Activated CD4-positive, alpha-beta T cell treated with anti-CD3 and anti-CD28 coated beads, Interleukin-2, amount 10 ng/mL, durations not matched to agents 7 days and 5 days (primary cell): ENCODE data around the gene CELSR3. TPM values are rescaled to one million over a fixed set of nuclear protein-coding genes. Genes with fewer than 3 reads are reported as not detected.

ENCODE experiments used
- CTCF ChIA-PET: fragments of 350-600 bp; sonication (Branson Sonifier 250); formaldehyde crosslinking; loops from one replicate; lab custom pipeline; 2021; ENCODE audit warnings: antibody characterized with exemption; lab: Charles Lee
- POLR2A ChIA-PET: fragments of 350-600 bp; sonication (Branson Sonifier 250); formaldehyde crosslinking; loops from one replicate; lab custom pipeline; 2021; ENCODE audit warnings: antibody characterized with exemption; lab: Charles Lee
- DNase-seq: peaks from one replicate; pipeline ENCODE4 v3.0.0-alpha.2; 2020
- H3K27ac Mint-ChIP-seq: one replicate; pipeline ENCODE4 v1.8.0; 2021; ENCODE audit warnings: mild to moderate bottlenecking, moderate library complexity, mixed read lengths
- H3K27me3 Mint-ChIP-seq: one replicate; pipeline ENCODE4 v1.8.0; 2021; ENCODE audit warnings: mixed read lengths
- H3K36me3 Mint-ChIP-seq: one replicate; pipeline ENCODE4 v1.8.0; 2021; ENCODE audit warnings: low read depth, mixed read lengths
- H3K4me1 Mint-ChIP-seq: one replicate; pipeline ENCODE4 v1.8.0; 2021; ENCODE audit warnings: mixed read lengths
- H3K4me3 Mint-ChIP-seq: one replicate; pipeline ENCODE4 v1.8.0; 2021; ENCODE audit warnings: mild to moderate bottlenecking, moderate library complexity, mixed read lengths
- H3K9me3 Mint-ChIP-seq: one replicate; pipeline ENCODE4 v1.8.0; 2021; ENCODE audit warnings: mixed read lengths
- total RNA-seq, 2 experiments: library from RNA; stranded (reverse); gene quantifications; one replicate each; pipeline ENCODE4 v1.2.3, GENCODE V29; 2021

Gene CELSR3
- total RNA-seq, 2 experiments from 2014 or later = 7.9 to 8.6 TPM

- Mint-ChIP-seq H3K4me3 (no peak overlapping the region), H3K36me3 (no peaks in the 10 kb centered on the region), H3K27me3 (no peaks in the 10 kb centered on the region), H3K27ac (no peak overlapping the region), H3K9me3 (no peaks in the 10 kb centered on the region), H3K4me1 (peaks cover 25% of the 10 kb centered on the region)
- DNase-seq = no peak
- ChIA-PET CTCF (interaction anchor here (0.6 to 4.9 kb wide), 3 partner anchors 10 to 41 kb away, joined by 4 to 26 read pairs (median 17); partner anchors contain the start of genes CELSR3 and SLC26A6), POLR2A (no interaction called here)
Observed at GRCh38 chr3:48652923-48653715, 9.6 kb downstream of the CELSR3 start.

DNA sequence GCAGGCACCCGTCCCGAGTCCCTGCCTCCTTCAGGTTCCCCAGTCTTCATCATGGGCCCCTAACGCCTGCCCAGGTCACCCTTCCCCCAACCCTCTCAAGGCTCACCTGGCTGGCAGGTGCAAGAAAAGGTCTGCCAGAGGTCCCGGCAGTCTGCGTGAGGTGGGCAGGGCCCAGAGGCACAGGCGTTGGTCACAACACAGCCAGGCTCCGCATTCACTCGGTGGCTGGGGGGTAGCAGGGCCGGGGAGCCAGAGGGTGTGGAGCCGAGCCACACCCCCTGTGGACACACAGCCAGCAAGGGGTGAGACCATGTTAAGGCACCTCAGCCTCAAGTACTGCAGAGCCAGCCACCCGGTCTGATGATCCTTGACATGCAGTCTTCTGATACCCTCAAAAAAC lies 10.9 kb downstream of the CELSR3 start:
- no peaks in the 10 kb centered on the region for H3K27me3 Mint-ChIP-seq
- no peaks in the 10 kb centered on the region for H3K9me3 Mint-ChIP-seq
- H3K27ac Mint-ChIP-seq = no peak overlapping the region
- no peaks in the 10 kb centered on the region for H3K36me3 Mint-ChIP-seq
- H3K4me3 Mint-ChIP-seq = no peak overlapping the region
- no peak for DNase-seq
- POLR2A ChIA-PET = no interaction called here
- CTCF ChIA-PET = interaction anchor here (3.7 to 4.9 kb wide), 2 partner anchors 11 to 17 kb away, joined by 17 to 26 read pairs; partner anchors contain the start of genes CELSR3 and SLC26A6
- peaks cover 16% of the 10 kb centered on the region for H3K4me1 Mint-ChIP-seq

DNA sequence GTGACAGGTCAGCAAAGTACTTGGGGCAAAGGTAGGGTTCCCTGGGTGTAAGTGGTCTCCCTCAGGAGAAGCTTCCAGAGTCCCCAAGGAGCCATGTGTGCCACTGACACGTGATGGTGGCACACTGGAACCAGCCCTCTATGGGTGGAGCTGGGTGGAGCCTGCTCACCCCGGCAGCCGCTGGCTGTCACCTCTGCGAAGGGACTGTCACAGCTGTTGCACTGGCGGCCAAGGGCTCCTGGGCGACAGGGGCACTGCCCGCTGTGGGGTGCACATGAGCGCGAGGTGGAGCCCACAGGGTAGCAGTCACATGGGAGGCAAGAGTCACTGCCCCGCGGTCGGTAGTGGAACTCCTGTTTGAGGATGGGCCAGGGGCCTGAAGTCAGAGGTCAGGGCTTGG lies 12.0 kb downstream of the CELSR3 start:
- ChIA-PET POLR2A (no interaction called here), CTCF (interaction anchor here (4.9 kb wide), 1 partner anchor 16 kb away, joined by 26 read pairs; the partner anchor contains the start of gene SLC26A6)
- H3K27me3 Mint-ChIP-seq = no peaks in the 10 kb centered on the region
- no peaks in the 10 kb centered on the region for H3K36me3 Mint-ChIP-seq
- H3K27ac Mint-ChIP-seq = no peak overlapping the region
- no peaks in the 10 kb centered on the region for H3K9me3 Mint-ChIP-seq
- peaks cover 10% of the 10 kb centered on the region for H3K4me1 Mint-ChIP-seq
- DNase-seq = no peak
- H3K4me3 Mint-ChIP-seq = no peak overlapping the region

DNA sequence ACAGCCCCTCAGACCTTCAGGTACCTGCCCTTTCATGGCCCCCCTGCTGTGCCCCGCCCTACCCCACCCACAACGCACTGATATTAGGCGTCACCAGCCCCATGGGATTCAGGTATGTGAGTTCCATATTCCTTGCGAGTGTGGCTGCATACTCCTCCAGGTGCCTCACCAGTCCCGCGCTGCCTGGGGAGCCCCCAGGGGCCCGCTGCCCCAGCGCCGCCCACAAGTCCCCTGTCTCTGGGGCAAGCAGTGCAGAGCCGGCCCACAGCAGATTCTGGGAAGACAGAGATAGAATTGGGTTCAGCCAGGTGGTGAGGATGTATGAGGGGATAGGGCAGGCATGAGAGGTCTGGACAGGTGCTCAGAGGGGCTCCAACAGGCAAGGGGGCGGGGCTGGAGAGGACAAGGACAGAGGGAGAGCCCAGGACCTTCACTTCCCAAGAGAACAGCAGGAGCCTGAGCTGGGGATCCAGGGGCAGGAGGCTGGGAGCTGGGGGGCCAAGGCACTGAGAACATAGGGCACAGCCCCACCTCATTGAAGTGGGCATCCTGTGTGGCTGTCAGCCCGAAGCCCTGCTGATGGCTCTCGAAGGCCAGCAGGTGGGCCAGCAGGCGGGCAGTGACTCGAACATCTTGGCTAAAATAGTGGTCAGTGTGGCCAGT lies 14.4 kb downstream of the CELSR3 start:
- POLR2A ChIA-PET = interaction anchor here (0.6 kb wide), 1 partner anchor 46 kb away, joined by 6 read pairs; no protein-coding TSS in a partner anchor
- CTCF ChIA-PET = interaction anchor here (0.6 to 2.0 kb wide), 4 partner anchors 10 to 88 kb away, joined by 3 to 8 read pairs (median 4); partner anchors contain the start of gene SLC26A6

DNA sequence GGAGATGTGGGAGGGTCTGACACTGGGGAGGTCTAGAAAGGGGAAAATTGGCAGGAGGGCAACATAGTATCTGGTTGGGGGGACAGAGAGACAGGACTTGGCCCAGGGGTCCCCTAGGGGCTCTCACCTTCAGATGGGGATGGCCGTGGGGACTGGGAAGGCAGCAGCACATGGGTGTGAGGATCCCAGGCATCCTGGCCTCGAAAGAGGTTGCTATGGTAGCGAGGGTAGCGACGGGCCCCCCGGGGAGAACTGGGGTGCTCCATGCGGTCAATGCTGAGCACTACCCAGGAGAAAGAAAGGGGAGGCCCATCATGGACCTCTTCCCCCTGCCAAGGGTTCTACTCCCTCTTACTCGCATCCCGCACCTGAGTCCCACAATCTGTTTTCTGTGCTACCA lies 15.0 kb downstream of the CELSR3 start:
- H3K4me3 Mint-ChIP-seq = no peak overlapping the region
- ChIA-PET POLR2A (interaction anchor here (0.6 kb wide), 1 partner anchor 46 kb away, joined by 6 read pairs; no protein-coding TSS in a partner anchor), CTCF (interaction anchor here (0.7 kb wide), 1 partner anchor 12 kb away, joined by 3 read pairs; the partner anchor contains the start of gene SLC26A6)
- H3K4me1 Mint-ChIP-seq = peaks cover 2% of the 10 kb centered on the region
- DNase-seq = no peak
- no peaks in the 10 kb centered on the region for H3K9me3 Mint-ChIP-seq
- no peak overlapping the region for H3K27ac Mint-ChIP-seq
- no peaks in the 10 kb centered on the region for H3K36me3 Mint-ChIP-seq
- H3K27me3 Mint-ChIP-seq = no peaks in the 10 kb centered on the region

More for the DNA sequence above, 14.4 kb downstream of the CELSR3 start:
- H3K27me3 Mint-ChIP-seq = no peaks in the 10 kb centered on the region
- DNase-seq = no peak
- no peak overlapping the region for H3K27ac Mint-ChIP-seq
- H3K9me3 Mint-ChIP-seq = no peaks in the 10 kb centered on the region
- no peak overlapping the region for H3K4me3 Mint-ChIP-seq
- peaks cover 2% of the 10 kb centered on the region for H3K4me1 Mint-ChIP-seq
- H3K36me3 Mint-ChIP-seq = no peaks in the 10 kb centered on the region

DNA sequence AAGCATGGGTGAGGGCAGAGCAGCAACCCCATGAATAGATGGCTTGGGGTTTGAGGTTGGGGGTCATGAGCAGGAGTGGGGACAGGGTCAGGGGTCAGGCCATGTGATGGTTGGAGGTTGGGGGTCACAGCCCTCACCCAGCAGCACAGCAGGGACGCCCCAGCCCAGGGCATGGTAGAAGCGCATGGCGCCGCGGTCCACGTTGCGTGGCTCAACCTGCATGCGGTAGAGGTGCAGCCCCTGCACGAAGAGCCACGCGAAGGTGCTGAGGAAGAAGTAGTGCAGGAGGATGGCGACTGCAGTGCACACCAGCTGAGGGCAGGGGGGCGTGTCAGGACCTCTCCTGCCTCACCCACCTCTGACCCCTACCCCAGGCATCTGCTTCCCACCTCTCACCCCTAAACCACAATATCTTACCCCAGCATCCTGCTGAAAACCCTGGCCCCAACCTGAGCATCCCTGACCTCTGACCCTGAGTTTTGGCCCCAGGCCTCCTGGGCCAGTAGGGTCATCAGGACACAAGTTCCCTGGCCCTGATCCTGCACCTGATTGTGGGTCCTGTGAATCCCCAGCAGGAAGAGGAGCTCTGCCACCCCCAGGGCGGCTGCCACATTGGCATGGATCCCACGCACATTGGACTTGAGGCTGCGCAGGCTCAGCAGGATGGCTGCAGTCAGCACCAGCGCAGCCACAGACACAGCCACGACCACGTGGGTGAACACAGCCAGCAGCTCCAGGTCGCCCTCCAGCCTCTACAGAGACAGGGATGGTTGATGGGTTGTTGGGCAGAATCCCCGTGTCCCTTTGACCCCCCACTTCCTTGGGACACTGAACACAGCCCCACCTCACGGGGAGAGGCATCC lies 17.6 kb downstream of the CELSR3 start:
- no peak for DNase-seq
- no peaks in the 10 kb centered on the region for H3K27me3 Mint-ChIP-seq
- CTCF ChIA-PET = interaction anchor here (2.0 kb wide), 1 partner anchor 11 kb away, joined by 5 read pairs; no protein-coding TSS in a partner anchor
- no peaks in the 10 kb centered on the region for H3K9me3 Mint-ChIP-seq
- H3K4me1 Mint-ChIP-seq = peaks cover 2% of the 10 kb centered on the region
- POLR2A ChIA-PET = no interaction called here
- no peaks in the 10 kb centered on the region for H3K36me3 Mint-ChIP-seq
- no peak overlapping the region for H3K27ac Mint-ChIP-seq
- no peak overlapping the region for H3K4me3 Mint-ChIP-seq

DNA sequence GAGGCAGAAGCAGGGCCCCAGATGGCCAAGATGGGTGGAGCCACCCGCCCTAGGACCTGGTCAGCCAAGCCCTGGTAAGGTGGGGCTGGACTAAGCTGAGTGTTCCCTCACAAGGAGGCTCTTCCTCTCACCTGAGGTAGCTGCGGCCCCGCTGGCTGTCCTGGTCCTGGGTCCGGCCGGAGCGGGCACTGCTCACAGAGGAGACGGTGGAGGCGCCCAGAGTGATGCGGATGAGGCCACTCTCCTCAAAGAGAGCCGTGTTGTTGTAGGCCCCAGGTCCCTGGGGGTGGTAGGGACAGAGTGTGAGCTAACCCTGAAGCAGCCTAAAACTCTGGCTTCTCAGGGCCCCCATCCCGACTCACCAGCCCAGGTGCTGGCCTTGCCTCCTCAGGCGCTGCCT lies 20.1 kb downstream of the CELSR3 start:
- Mint-ChIP-seq H3K27ac (no peak overlapping the region), H3K9me3 (no peaks in the 10 kb centered on the region), H3K27me3 (no peaks in the 10 kb centered on the region), H3K4me3 (no peak overlapping the region), H3K36me3 (no peaks in the 10 kb centered on the region), H3K4me1 (no peaks in the 10 kb centered on the region)
- ChIA-PET CTCF (interaction anchor here (0.5 kb wide), 1 partner anchor 196 kb away, joined by 3 read pairs; no protein-coding TSS in a partner anchor), POLR2A (no interaction called here)
- DNase-seq = no peak

- Mint-ChIP-seq H3K36me3 (no peaks in the 10 kb centered on the region), H3K4me1 (peaks cover 3% of the 10 kb centered on the region), H3K9me3 (no peaks in the 10 kb centered on the region), H3K27ac (no peak overlapping the region), H3K4me3 (no peak overlapping the region), H3K27me3 (no peaks in the 10 kb centered on the region)
- CTCF ChIA-PET = interaction anchor here (0.5 to 1.1 kb wide), 3 partner anchors 84 to 923 kb away, joined by 3 read pairs; no protein-coding TSS in a partner anchor
- no peak for DNase-seq
- POLR2A ChIA-PET = no interaction called here
Observed at GRCh38 chr3:48641396-48641795, 21.3 kb downstream of the CELSR3 start.

DNA sequence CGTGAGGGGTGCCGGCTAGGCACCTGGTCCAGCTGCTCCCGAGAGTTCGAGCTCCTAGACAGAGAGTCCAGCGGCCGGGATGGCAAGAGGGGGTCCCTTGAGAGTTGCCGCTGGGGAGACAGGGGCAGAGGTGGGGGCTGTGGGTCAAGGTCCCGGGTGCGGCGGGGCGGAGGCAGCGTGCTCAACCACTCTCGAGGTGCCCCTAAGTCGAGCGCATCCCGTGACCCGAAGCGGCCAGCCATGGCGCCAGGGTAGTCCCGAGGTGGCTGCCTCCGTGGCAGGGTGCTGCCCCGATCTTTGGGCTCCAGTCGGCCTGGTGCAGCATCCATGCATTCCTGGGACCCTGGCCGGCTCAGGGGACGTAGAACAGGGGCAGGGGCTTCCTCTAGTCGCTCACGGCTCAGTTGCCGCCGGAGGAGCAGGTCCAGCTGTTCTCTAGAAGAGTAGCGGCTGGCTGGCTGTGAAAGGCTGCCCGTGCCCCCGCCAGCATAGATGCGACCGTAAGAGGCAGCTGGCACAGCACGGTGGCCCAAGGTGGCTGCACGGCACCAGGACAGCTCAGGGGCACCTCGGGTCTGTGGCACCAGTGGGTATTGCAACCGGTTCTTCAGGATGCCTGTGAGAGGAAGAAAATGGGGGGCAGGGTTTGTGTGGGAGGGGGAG lies 22.6 kb downstream of the CELSR3 start:
- Mint-ChIP-seq H3K27me3 (no peaks in the 10 kb centered on the region), H3K9me3 (no peaks in the 10 kb centered on the region), H3K27ac (no peak overlapping the region), H3K36me3 (no peaks in the 10 kb centered on the region), H3K4me3 (no peak overlapping the region), H3K4me1 (peaks cover 11% of the 10 kb centered on the region)
- CTCF ChIA-PET = no interaction called here
- POLR2A ChIA-PET = no interaction called here
- DNase-seq = no peak

- Mint-ChIP-seq H3K36me3 (peaks cover 2% of the 10 kb centered on the region), H3K27me3 (no peaks in the 10 kb centered on the region), H3K9me3 (no peaks in the 10 kb centered on the region), H3K4me1 (peaks cover 20% of the 10 kb centered on the region), H3K4me3 (peak overlapping the region; percentile 88), H3K27ac (peak overlapping the region; percentile 63)
- CTCF ChIA-PET = interaction anchor here (1.1 to 5.2 kb wide), 2 partner anchors 13 to 20 kb away, joined by 5 to 40 read pairs; partner anchors contain the start of gene TMEM89
- DNase-seq = no peak
- POLR2A ChIA-PET = no interaction called here
Observed at GRCh38 chr3:48637305-48637704, 25.4 kb downstream of the CELSR3 start.

- Mint-ChIP-seq H3K27me3 (no peaks in the 10 kb centered on the region), H3K27ac (peak overlapping the region; percentile 90), H3K36me3 (peaks cover 2% of the 10 kb centered on the region), H3K4me3 (peak overlapping the region; percentile 88), H3K4me1 (peaks cover 20% of the 10 kb centered on the region), H3K9me3 (no peaks in the 10 kb centered on the region)
- CTCF ChIA-PET = interaction anchor here (0.6 to 5.2 kb wide), 26 partner anchors 11 to 829 kb away, joined by 3 to 40 read pairs (median 4); partner anchors contain the start of genes CAMP, CELSR3, IP6K2 and NDUFAF3
- POLR2A ChIA-PET = interaction anchor here (1.0 kb wide), 1 partner anchor 163 kb away, joined by 6 read pairs; no protein-coding TSS in a partner anchor
- DNase-seq = no peak
Observed at GRCh38 chr3:48636149-48636655, 26.5 kb downstream of the CELSR3 start.
